ENCODE measurements around the gene VPS54.

DNA sequence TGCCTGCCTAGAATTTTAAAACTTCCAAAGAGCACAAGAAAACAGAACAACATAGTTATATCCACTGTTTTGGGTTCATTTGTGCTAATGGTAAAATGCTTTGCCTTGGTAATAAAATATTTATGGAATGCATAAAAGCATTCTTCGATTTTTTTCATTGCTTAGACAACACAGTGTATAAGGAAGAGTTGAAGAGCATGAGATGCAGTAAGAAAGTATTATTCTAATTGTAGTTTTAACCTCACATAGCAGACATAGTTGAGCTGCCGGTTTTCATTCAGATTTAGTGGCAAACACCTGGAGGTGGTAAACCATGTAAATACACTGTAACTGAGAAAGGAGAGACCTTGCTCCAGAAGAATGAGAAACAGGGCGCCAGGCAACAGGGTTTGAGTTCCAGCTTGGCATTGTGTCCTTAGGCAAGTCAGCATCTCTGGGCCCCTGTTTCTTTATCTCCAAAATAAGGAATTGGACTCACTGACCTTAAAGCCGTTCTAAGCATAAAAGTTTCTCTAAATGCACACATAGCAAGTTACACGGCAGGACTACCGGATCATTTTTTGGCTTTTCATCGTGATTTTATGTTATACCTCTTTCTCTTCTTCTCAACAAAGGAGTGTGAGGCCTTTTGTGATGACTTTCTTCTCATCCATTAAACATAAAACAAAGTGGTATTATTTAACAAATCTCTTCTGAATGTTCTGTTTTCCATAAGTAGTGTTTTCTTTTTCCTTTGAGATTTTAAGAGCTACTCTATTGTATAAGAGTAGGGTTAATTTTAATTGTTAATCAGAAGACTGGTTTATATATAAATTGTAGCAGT lies 169.6 kb downstream of the VPS54 start:
- TF ChIP-seq POLR2A (IDR thresholded peaks at IDR 0.05) (no peak), POLR2AphosphoS5 (IDR thresholded peaks at IDR 0.05; ENCODE audit: insufficient read depth in 1 of 2, low read depth in 1 of 2) (no peak)
- TF ChIP-seq, protein P1, sequence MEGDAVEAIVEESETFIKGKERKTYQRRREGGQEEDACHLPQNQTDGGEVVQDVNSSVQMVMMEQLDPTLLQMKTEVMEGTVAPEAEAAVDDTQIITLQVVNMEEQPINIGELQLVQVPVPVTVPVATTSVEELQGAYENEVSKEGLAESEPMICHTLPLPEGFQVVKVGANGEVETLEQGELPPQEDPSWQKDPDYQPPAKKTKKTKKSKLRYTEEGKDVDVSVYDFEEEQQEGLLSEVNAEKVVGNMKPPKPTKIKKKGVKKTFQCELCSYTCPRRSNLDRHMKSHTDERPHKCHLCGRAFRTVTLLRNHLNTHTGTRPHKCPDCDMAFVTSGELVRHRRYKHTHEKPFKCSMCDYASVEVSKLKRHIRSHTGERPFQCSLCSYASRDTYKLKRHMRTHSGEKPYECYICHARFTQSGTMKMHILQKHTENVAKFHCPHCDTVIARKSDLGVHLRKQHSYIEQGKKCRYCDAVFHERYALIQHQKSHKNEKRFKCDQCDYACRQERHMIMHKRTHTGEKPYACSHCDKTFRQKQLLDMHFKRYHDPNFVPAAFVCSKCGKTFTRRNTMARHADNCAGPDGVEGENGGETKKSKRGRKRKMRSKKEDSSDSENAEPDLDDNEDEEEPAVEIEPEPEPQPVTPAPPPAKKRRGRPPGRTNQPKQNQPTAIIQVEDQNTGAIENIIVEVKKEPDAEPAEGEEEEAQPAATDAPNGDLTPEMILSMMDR (IDR thresholded peaks at IDR 0.05): no peak

Data from vagina (tissue), 2 donors.